GM12891 (cell line): Measurements from ENCODE around the gene ZNF79.

ENCODE experiments used
- DNase-seq: peaks from one replicate; pipeline ENCODE4 v3.0.0; 2011; ENCODE audit warnings: low spot score; ENCODE audit not compliant: insufficient read length
- FAIRE-seq: peaks from 2 replicates; lab custom pipeline; 2011; peaks lifted over from hg19 to GRCh38; lab: Jason Lieb, UNC
- PAX5 ChIP-seq: IDR thresholded peaks from 2 replicates; pipeline ENCODE4 v1.6.1; 2011; ENCODE audit warnings: low read length, moderate library complexity, mild to moderate bottlenecking; ENCODE audit not compliant: insufficient read depth, severe bottlenecking
- POLR2A ChIP-seq: IDR thresholded peaks from 2 replicates; pipeline ENCODE4 v1.6.1; 2011; ENCODE audit warnings: low read depth, low read length, control low read depth
- POLR2AphosphoS5 ChIP-seq: IDR thresholded peaks from 2 replicates; pipeline ENCODE4 v1.6.1; 2011; ENCODE audit warnings: low read depth, low read length, control low read depth
- POU2F2 ChIP-seq: IDR thresholded peaks from 2 replicates; pipeline ENCODE4 v1.6.1; 2011; ENCODE audit warnings: low read depth, mild to moderate bottlenecking, control low read depth, low read length, moderate library complexity
- SPI1 ChIP-seq: IDR thresholded peaks from 2 replicates; pipeline ENCODE4 v1.6.1; 2011; ENCODE audit warnings: low read depth, low read length, control low read depth
- TAF1 ChIP-seq: IDR thresholded peaks from 2 replicates; pipeline ENCODE4 v1.6.1; 2011; ENCODE audit warnings: low read depth, low read length, control low read depth

The ZNF79 gene

DNA sequence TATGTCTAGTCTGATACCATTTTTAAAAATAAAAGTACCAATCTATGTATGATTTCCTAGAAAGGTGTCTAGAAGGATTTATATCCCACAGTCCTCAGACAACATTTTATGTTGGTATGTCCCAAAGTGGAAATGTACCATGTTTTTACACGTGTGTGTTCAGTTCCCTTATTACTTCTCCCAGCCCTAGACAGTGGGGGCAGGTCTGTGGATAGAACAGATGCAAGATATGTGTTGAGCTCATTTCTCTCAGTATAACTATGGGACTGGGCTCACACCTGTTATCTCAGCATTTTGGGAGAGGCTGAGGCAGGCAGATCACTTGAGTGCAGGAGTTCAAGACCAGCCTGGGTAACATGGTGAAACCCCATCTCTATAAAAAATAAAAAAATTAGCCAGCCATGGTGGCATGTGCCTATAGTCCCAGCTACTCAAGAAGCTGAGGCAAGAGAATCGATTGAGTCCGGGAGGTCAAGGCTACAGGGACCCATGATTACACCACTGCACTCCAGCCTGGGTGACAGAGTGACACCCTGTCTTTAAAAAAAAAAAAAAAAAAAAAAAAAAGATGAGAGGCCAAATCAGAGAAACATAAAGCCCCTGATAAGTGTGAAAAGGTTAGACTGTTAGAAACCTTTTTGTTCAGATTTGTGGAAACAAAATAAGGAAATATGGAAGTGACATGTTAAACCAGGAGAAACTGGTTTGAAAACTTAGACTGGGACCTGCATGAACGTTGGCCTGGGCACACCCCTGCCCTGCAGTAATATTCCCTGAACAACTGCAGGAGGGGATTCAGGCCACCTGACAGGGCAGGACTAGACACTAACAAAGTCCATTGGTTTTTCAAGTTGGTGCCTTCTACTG, 34.6 kb upstream of the ZNF79 start:
- DNase-seq (no peak), FAIRE-seq (no peak)
- TF ChIP-seq PAX5 (no peak), POLR2A (no peak), POLR2AphosphoS5 (no peak), POU2F2 (no peak), SPI1 (no peak), TAF1 (no peak)

DNA sequence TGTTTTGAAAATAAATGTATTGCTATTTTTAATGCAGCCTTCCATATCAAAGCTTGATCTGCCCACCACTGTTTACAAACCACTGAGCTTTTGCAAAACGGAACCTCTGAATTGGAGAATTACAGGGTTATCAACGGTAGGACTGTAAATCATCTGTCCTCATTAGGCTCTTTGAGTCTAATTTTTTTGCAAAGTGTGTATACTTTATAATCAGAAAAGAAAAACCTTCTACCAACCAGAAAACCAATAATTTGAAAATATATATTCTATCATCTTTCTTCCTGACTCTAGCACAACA, 34.0 kb upstream of the ZNF79 start:
- TF ChIP-seq SPI1 (no peak), POLR2A (no peak), PAX5 (no peak), TAF1 (no peak), POLR2AphosphoS5 (no peak)
- FAIRE-seq (no peak), DNase-seq (no peak)

DNA sequence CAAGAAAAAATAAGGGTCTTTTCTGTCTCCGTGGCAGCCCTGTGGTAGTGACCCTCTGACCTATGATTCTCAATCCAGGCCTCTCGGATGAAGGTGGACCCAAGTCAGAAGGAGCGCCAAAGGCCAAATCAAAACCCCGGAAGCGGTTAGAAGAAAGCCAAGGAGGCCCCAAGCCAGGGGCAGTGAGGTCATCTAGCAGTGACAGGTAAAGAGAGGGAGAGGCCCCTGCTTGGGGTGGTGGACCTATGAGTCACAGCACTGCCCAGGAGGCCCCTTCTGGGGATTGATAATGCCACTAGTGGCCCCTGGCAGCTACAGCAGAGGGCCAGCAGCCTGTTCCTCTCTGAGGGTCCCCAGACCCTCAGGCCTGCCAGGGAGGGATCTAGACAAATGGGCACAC, 33.6 kb upstream of the ZNF79 start:
- no peak for TF ChIP-seq POU2F2
- TF ChIP-seq POLR2A: no peak
- no peak for TF ChIP-seq PAX5
- no peak for TF ChIP-seq SPI1
- TF ChIP-seq TAF1: no peak
- no peak for TF ChIP-seq POLR2AphosphoS5
- no peak for DNase-seq

DNA sequence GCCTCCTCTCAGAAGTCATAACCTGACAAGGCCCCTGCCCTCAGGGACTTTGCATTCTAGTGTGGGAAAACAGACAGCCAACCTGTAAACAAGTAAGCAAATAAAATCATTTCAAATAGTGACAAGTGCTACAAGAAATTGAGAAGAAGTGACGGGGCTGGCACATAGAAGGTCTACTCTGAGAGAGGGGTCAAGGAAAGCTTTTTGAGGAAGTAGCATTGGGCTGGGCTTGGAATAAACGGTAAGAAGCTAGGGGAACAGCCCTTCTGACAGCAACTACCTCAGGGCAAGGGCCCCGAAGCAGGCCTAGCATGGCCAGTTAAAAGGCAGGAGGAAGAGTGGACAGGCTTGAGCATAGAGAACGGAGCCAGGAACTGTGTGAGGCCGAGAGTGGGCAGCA, 32.0 kb upstream of the ZNF79 start:
- FAIRE-seq (no peak), DNase-seq (no peak)
- TF ChIP-seq POLR2AphosphoS5 (no peak), PAX5 (no peak), POU2F2 (no peak), SPI1 (no peak), TAF1 (no peak), POLR2A (no peak)

More for the DNA sequence above, 33.6 kb upstream of the ZNF79 start:
- FAIRE-seq: no peak

DNA sequence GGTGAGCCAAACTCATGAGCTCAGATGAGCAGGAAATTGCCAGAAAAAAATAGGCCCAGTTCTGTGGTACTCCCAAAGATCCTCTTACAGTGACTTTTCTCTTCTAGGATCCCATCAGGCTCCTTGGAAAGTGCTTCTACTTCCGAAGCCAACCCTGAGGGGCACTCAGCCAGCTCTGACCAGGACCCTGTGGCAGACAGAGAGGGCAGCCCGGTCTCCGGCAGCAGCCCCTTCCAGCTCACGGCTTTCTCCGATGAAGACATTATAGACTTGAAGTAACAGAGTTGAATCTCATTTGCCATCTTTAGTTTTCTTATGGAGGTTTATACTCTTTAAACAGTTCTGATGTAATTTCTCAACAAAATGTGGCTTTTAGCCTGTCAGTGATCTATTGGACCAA, 31.2 kb upstream of the ZNF79 start:
- no peak for DNase-seq
- no peak for TF ChIP-seq POLR2A
- TF ChIP-seq POLR2AphosphoS5: no peak
- TF ChIP-seq SPI1: no peak
- no peak for TF ChIP-seq PAX5
- no peak for TF ChIP-seq TAF1
- no peak for FAIRE-seq

DNA sequence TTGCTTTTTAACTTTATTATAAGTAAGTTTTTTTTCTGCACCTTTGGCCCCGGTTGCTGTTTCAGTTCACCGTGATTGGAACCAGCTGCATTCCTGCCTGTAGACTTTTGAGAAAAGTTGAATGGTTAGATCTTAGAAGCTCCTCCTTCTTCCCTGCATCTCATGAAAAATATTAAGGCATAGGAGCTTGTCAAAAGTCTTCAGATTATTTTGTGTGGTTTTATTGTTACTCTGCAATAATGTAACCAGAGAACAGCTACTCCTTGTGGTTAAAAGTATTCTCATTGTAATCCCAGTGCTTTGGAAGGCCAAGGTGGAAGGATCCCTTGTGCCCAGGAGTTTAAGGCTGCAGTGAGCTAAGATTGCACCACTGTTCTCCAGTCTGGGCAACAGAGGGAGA, 30.5 kb upstream of the ZNF79 start:
- no peak for FAIRE-seq
- no peak for DNase-seq
- no peak for TF ChIP-seq SPI1
- no peak for TF ChIP-seq PAX5
- no peak for TF ChIP-seq POLR2A
- no peak for TF ChIP-seq POLR2AphosphoS5
- no peak for TF ChIP-seq TAF1
- TF ChIP-seq POU2F2: no peak

DNA sequence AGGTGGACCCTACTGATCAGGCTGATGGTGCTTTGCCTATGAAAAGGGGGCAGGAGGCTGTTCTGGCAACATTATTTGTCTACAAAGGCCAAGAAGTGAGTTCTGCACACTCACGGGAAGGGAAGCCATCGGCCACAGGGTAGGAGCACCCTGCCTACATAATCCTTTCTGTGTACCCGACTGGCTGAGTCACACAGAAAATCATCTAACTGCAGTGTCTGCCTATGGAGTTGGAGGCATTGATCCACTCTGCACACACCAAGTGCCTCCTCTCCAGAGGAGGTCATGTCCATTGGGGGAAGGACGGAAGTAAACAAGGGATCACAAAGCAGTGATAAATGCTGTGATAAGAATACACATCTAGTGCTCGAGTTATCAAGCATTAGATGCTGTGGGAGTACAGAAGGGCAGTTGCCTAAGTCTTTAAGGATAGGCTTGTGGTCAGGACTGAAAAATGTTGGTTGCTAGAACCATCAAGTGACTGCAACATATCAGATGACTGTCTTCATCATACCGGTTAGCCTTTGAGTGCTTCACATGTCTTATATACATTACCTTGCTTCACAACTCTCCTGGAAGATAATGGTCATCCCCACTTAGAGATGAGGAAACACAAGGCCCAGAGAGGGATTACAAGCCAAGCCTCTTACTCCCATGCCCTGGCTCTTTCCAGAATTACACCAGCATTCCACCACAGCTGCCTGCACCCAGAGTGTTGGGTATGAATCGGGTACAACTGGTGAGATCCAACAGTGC, 28.5 kb upstream of the ZNF79 start:
- DNase-seq (no peak), FAIRE-seq (no peak)
- TF ChIP-seq TAF1: no peak
- TF ChIP-seq POLR2AphosphoS5: no peak
- no peak for TF ChIP-seq POU2F2
- no peak for TF ChIP-seq PAX5
- no peak for TF ChIP-seq POLR2A
- TF ChIP-seq SPI1: no peak

DNA sequence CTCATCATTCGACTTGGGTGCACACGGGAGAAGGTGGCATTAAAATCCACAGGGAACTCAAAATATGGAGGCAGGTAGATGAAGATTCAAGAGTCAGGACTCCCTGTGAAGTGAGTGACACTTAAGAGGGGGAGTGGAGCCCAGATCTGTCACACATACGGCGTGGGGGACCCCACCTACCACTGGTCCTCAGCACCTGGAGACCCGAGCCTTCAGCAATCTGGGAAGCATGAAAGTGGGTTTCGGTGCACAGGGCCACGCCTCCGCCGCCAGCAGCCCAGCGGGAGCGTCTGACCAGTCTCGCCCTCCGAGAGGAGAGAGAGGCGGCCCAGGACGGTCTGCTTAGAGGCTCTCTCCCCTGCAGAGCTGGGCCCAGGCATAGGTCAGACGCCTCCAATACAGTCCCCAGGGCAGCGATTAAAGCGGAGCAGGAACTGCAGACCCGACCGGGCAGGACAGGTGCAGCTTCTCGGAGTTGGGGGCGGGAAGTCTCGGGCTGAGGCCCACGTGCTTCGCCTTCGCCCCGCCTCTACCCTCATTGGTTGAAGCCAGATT, 27.9 kb upstream of the ZNF79 start:
- DNase-seq (no peak), FAIRE-seq (no peak)
- TF ChIP-seq POLR2AphosphoS5 (no peak), POU2F2 (no peak), PAX5 (no peak), POLR2A (no peak), TAF1 (no peak), SPI1 (no peak)
